GM12878 (cell line): Measurements from ENCODE around the gene ZBTB7B. TPM values are rescaled to one million over a fixed set of nuclear protein-coding genes. Genes with fewer than 3 reads are reported as not detected.

Source experiments
- ATAC-seq: fragments of 200-7000 bp; cut with Tn5 transposase; 3 replicates; pipeline ENCODE4 v1.9.1; 2020; ENCODE audit warnings: mild to moderate bottlenecking, moderate library complexity
- BruUV-seq: library from RNA; stranded (reverse); fragments of 400-500 nt; replicated peaks from 2 replicates; lab custom pipeline; 2021; lab: Mats Ljungman, UMichigan
- CTCF ChIA-PET: fragments of 300-600 bp; sonication (Branson Sonifier 250); formaldehyde crosslinking; extraction: SDS; loops from one replicate; lab custom pipeline; 2021; ENCODE audit warnings: inconsistent platforms; lab: Yijun Ruan, JAX
- POLR2A ChIA-PET: fragments of 350-600 bp; formaldehyde crosslinking; extraction: SDS; loops from one replicate; lab custom pipeline; 2021; ENCODE audit warnings: inconsistent platforms; lab: Charles Lee
- RAD21 ChIA-PET: fragments of 300-600 bp; sonication (Branson Sonifier 250); formaldehyde crosslinking; loops from one replicate; lab custom pipeline; 2023; ENCODE audit warnings: antibody characterized with exemption; ENCODE audit not compliant: unreplicated experiment; lab: Charles Lee
- SMC1A ChIA-PET: fragments of 300-600 bp; sonication (Branson Sonifier 250); formaldehyde crosslinking; loops from one replicate; lab custom pipeline; 2023; ENCODE audit not compliant: unreplicated experiment, uncharacterized antibody; lab: Charles Lee
- DNase-seq: peaks from one replicate; pipeline ENCODE4 v3.0.0-alpha.2; 2011; ENCODE audit warnings: low read depth, low spot score
- FAIRE-seq: peaks from 3 replicates; lab custom pipeline; 2011; peaks lifted over from hg19 to GRCh38; lab: Jason Lieb, UNC
- H2AFZ ChIP-seq: 2 replicates; pipeline ENCODE4 v1.6.0; 2011; ENCODE audit warnings: low read depth, low read length, control low read depth; ENCODE audit not compliant: control insufficient read depth
- H3K27ac ChIP-seq: 2 replicates; pipeline ENCODE4 v1.5.1; 2011; ENCODE audit warnings: control low read depth; ENCODE audit not compliant: control insufficient read depth, insufficient read depth
- H3K27me3 ChIP-seq, 2 experiments: replicated peaks in 1 of 2; 2 replicates each; pipeline versions ENCODE4 v1.6.0 to v1.6.1; 2011; ENCODE audit warnings: low read length in 1 of 2; ENCODE audit not compliant: control insufficient read depth in 2 of 2, insufficient read depth in 2 of 2
- H3K36me3 ChIP-seq, 2 experiments: 2 replicates each; pipeline ENCODE4 v1.5.1; 2011; ENCODE audit warnings: low read length in 1 of 2; ENCODE audit not compliant: control insufficient read depth in 2 of 2, insufficient read depth in 2 of 2
- H3K4me1 ChIP-seq: 2 replicates; pipeline ENCODE4 v1.6.1; 2011; ENCODE audit warnings: mild to moderate bottlenecking, low read length, moderate library complexity, mixed read lengths; ENCODE audit not compliant: control insufficient read depth, insufficient read depth
- H3K4me2 ChIP-seq: 2 replicates; pipeline ENCODE4 v1.6.0; 2011; ENCODE audit warnings: control low read depth; ENCODE audit not compliant: control insufficient read depth, insufficient read depth
- H3K4me3 ChIP-seq: fragments of 200-600 bp; sonication (generic); 2 replicates; pipeline ENCODE4 v1.5.1; 2016
- H3K79me2 ChIP-seq: 2 replicates; pipeline ENCODE4 v1.6.0; 2011; ENCODE audit warnings: low read length; ENCODE audit not compliant: control insufficient read depth, insufficient read depth
- H3K9ac ChIP-seq: 2 replicates; pipeline ENCODE4 v1.8.0; 2011; ENCODE audit warnings: low read length, control low read depth, mixed read lengths; ENCODE audit not compliant: control insufficient read depth, insufficient read depth
- H3K9me3 ChIP-seq: replicated peaks from 3 replicates; pipeline ENCODE4 v1.5.1; 2011; ENCODE audit warnings: mild to moderate bottlenecking, low read length; ENCODE audit not compliant: control insufficient read depth, insufficient read depth
- H4K20me1 ChIP-seq: 2 replicates; pipeline ENCODE4 v1.6.0; 2011; ENCODE audit not compliant: control insufficient read depth, insufficient read depth
- BCL11A ChIP-seq: IDR thresholded peaks from 2 replicates; pipeline ENCODE4 v1.6.1; 2011; ENCODE audit warnings: low read depth, low read length
- CBFB ChIP-seq: IDR thresholded peaks from 2 replicates; pipeline ENCODE4 v1.6.1; 2016; ENCODE audit warnings: antibody characterized with exemption, low read depth
- ESRRA ChIP-seq: IDR thresholded peaks from 2 replicates; pipeline ENCODE4 v1.6.1; 2012; ENCODE audit warnings: mild to moderate bottlenecking, low read length, improper control_type of control experiment
- ETV6 ChIP-seq, 2 experiments: fragments of 450-650 bp in 1 of 2; IDR thresholded peaks in 1 of 2; conservative IDR thresholded peaks in 1 of 2; 2 replicates each; pipeline ENCODE4 v1.6.1; 2014; ENCODE audit warnings: antibody characterized with exemption in 1 of 2, borderline replicate concordance in 1 of 2, low read depth in 1 of 2, mild to moderate bottlenecking in 1 of 2, moderate library complexity in 1 of 2
- GABPA ChIP-seq: IDR thresholded peaks from 2 replicates; pipeline ENCODE4 v1.6.1; 2014; ENCODE audit warnings: antibody characterized with exemption, low read depth, mild to moderate bottlenecking, inconsistent platforms
- POLR2A ChIP-seq: IDR thresholded peaks from 2 replicates; pipeline ENCODE4 v1.6.1; 2011; ENCODE audit warnings: low read depth, mild to moderate bottlenecking, low read length
- RB1 ChIP-seq: fragments of 450-650 bp; formaldehyde crosslinking; IDR thresholded peaks from 2 replicates; pipeline ENCODE4 v1.6.1; 2017; ENCODE audit warnings: mild to moderate bottlenecking, borderline replicate concordance
- RBBP5 ChIP-seq: fragments of 200-600 bp; sonication (generic); conservative IDR thresholded peaks from 2 replicates; pipeline ENCODE4 v1.6.1; 2016
- REST ChIP-seq: IDR thresholded peaks from 2 replicates; pipeline ENCODE4 v1.6.1; 2012; ENCODE audit warnings: mild to moderate bottlenecking, low read depth, low read length
- SMAD5 ChIP-seq: IDR thresholded peaks from 2 replicates; pipeline ENCODE4 v1.6.1; 2016; ENCODE audit warnings: antibody characterized with exemption, low read depth
- SMC3 ChIP-seq: IDR thresholded peaks from 2 replicates; pipeline ENCODE4 v1.6.1; 2011; ENCODE audit warnings: low read length, improper control_type of control experiment, borderline replicate concordance
- SREBF1 ChIP-seq: IDR thresholded peaks from 2 replicates; pipeline ENCODE4 v1.6.1; 2012; ENCODE audit warnings: mild to moderate bottlenecking, low read length
- YBX1 ChIP-seq: fragments of 450-650 bp; IDR thresholded peaks from 2 replicates; pipeline ENCODE4 v1.6.1; 2016; ENCODE audit warnings: antibody characterized with exemption
- YY1 ChIP-seq: IDR thresholded peaks from 2 replicates; pipeline ENCODE4 v1.6.1; 2011; ENCODE audit warnings: low read depth, mild to moderate bottlenecking, low read length
- WGBS: methylation state at CpG from one replicate; pipeline ENCODE4 v1.1.6; 2016; ENCODE audit warnings: low lambda C conversion rate; ENCODE audit not compliant: insufficient replicate concordance, insufficient coverage; ENCODE audit errors: missing lambda C conversion rate; 5-methylcytosine and 5-hydroxymethylcytosine counted together
- in situ Hi-C: fragments of 300-500 bp; cut with MboI; formaldehyde crosslinking; loops from 9 replicates; pipeline ENCODE4 v1.14.3; 2018; ENCODE audit warnings: mixed read lengths
- intact Hi-C: fragments of 100-400 bp; cut with micrococcal nuclease; formaldehyde crosslinking; loops from one replicate; pipeline ENCODE4 v1.14.2; 2022; ENCODE audit not compliant: unreplicated experiment
- polyA plus RNA-seq, 11 experiments: library from polyadenylated mRNA; depleted of rRNA in 4 of 11; unstranded in 6 of 11; stranded (reverse) in 5 of 11; fragments of >200 nt; fragmentation: Nextera tagmentation in 4 of 11; fragmentation: Illumina TruSeq in 1 of 11; extraction: Ambion mirVana in 4 of 11; extraction: Trizol in 1 of 11; gene quantifications; 1 replicate in 1 of 11; 2 replicates in 10 of 11; pipeline versions ENCODE4 v1.2.1 to v1.2.3, GENCODE V29; 2011 to 2016; ENCODE audit warnings: inconsistent platforms in 2 of 11, missing spikeins in 2 of 11, low read depth in 1 of 11
- total RNA-seq, 4 experiments: library from RNA; depleted of rRNA in 3 of 4; stranded (reverse); fragments of >200 nt in 3 of 4; fragmentation: Illumina TruSeq in 1 of 4; extraction: Trizol in 1 of 4; gene quantifications; 2 replicates each; pipeline versions ENCODE4 v1.2.1 to v1.2.3, GENCODE V29; 2013 to 2021
- TF ChIP-seq, protein P1 (sequence below): fragments of 450-650 bp; IDR thresholded peaks from 2 replicates; pipeline ENCODE4 v1.6.1; 2017; ENCODE audit warnings: mild to moderate bottlenecking, moderate library complexity
- TF ChIP-seq, protein P2 (sequence below): IDR thresholded peaks from 2 replicates; pipeline ENCODE4 v1.6.1; 2011; ENCODE audit warnings: low read depth, low read length, improper control_type of control experiment, borderline replicate concordance

The ZBTB7B gene
- total and polyA plus RNA-seq, 10 of the 15 experiments (the other 5 are each of a cell fraction or from before 2014, with no cell fraction given), result 0.11 to 44.9 (median 11.3) TPM

GRCh38 chr1:155019377-155020245 lies 17.0 kb downstream of the ZBTB7B start:
- no peaks in the 10 kb centered on the region; the same call in 1 of the 2 replicates for H3K79me2 ChIP-seq
- ChIA-PET RAD21 (interaction anchor here (1.2 to 3.1 kb wide), 2 partner anchors 16 to 46 kb away, joined by 4 to 14 read pairs; partner anchors contain the start of gene ZBTB7B), CTCF (interaction anchor here (0.6 to 4.2 kb wide), 11 partner anchors 15 to 460 kb away, joined by 3 to 34 read pairs (median 4); partner anchors contain the start of gene PBXIP1), POLR2A (interaction anchor here (0.6 to 2.3 kb wide), 2 partner anchors 16 to 35 kb away, joined by 3 to 8 read pairs; no protein-coding TSS in a partner anchor), SMC1A (interaction anchor here (0.8 to 1.6 kb wide), 9 partner anchors 26 to 71 kb away, joined by 3 to 5 read pairs (median 3); partner anchors contain the start of genes PYGO2 and SHC1)
- H3K36me3 ChIP-seq, result peaks cover 0 to 13% of the 10 kb centered on the region in 2 experiments; a peak in 2 of 4 replicates
- no TSS peak for BruUV-seq
- H2AFZ ChIP-seq, result no peak overlapping the region
- peaks cover 19% of the 10 kb centered on the region for H3K4me1 ChIP-seq
- no peaks in the 10 kb centered on the region for H3K9me3 ChIP-seq
- no peak overlapping the region for H3K4me2 ChIP-seq
- DNase-seq (no peak), FAIRE-seq (no peak), ATAC-seq (no peak)
- WGBS, result 67% methylated on average over 11 of the region's 11 CpGs
- no peak overlapping the region for H3K4me3 ChIP-seq
- H3K27ac ChIP-seq, result no peak overlapping the region
- in situ Hi-C loops (no loop called here), intact Hi-C loops (no loop called here)
- no peaks in the 10 kb centered on the region for H4K20me1 ChIP-seq
- H3K27me3 ChIP-seq, result no peaks in the 10 kb centered on the region; a peak in 1 of 4 replicates
- no peak overlapping the region for H3K9ac ChIP-seq
- TF ChIP-seq YBX1 (no peak), REST (no peak), POLR2A (no peak; the same call in 1 of the 2 replicates), SMC3 (no peak), GABPA (no peak), YY1 (no peak), RBBP5 (no peak), RB1 (no peak), CBFB (no peak), SREBF1 (no peak), BCL11A (no peak), SMAD5 (no peak), ESRRA (no peak), ETV6 (conservative IDR thresholded peaks at IDR 0.05 in 1 of 2, IDR thresholded peaks at IDR 0.05 in 1 of 2; ENCODE audit: borderline replicate concordance in 1 of 2, low read depth in 1 of 2) (no peak)
- TF ChIP-seq, protein P1, sequence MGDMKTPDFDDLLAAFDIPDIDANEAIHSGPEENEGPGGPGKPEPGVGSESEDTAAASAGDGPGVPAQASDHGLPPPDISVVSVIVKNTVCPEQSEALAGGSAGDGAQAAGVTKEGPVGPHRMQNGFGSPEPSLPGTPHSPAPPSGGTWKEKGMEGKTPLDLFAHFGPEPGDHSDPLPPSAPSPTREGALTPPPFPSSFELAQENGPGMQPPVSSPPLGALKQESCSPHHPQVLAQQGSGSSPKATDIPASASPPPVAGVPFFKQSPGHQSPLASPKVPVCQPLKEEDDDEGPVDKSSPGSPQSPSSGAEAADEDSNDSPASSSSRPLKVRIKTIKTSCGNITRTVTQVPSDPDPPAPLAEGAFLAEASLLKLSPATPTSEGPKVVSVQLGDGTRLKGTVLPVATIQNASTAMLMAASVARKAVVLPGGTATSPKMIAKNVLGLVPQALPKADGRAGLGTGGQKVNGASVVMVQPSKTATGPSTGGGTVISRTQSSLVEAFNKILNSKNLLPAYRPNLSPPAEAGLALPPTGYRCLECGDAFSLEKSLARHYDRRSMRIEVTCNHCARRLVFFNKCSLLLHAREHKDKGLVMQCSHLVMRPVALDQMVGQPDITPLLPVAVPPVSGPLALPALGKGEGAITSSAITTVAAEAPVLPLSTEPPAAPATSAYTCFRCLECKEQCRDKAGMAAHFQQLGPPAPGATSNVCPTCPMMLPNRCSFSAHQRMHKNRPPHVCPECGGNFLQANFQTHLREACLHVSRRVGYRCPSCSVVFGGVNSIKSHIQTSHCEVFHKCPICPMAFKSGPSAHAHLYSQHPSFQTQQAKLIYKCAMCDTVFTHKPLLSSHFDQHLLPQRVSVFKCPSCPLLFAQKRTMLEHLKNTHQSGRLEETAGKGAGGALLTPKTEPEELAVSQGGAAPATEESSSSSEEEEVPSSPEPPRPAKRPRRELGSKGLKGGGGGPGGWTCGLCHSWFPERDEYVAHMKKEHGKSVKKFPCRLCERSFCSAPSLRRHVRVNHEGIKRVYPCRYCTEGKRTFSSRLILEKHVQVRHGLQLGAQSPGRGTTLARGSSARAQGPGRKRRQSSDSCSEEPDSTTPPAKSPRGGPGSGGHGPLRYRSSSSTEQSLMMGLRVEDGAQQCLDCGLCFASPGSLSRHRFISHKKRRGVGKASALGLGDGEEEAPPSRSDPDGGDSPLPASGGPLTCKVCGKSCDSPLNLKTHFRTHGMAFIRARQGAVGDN, result no peak
- TF ChIP-seq, protein P2, sequence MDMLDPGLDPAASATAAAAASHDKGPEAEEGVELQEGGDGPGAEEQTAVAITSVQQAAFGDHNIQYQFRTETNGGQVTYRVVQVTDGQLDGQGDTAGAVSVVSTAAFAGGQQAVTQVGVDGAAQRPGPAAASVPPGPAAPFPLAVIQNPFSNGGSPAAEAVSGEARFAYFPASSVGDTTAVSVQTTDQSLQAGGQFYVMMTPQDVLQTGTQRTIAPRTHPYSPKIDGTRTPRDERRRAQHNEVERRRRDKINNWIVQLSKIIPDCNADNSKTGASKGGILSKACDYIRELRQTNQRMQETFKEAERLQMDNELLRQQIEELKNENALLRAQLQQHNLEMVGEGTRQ, result no peak
